ENCODE data around the gene S100A12.

Gene S100A12

GRCh38 chr1:153370146-153370545 lies 5.3 kb downstream of the S100A12 start:
- no peak overlapping the region for H3K4me2 ChIP-seq
- H3K27me3 ChIP-seq (ENCODE audit: insufficient read depth, low read depth): no peaks in the 10 kb centered on the region
- H3K4me1 ChIP-seq (ENCODE audit: low read depth, poor library complexity, severe bottlenecking): no peaks in the 10 kb centered on the region
- no peaks in the 10 kb centered on the region for H3K36me3 ChIP-seq (ENCODE audit: insufficient read depth)
- no peak overlapping the region for H2AFZ ChIP-seq (ENCODE audit: low read depth)
- H3K9ac ChIP-seq: no peak overlapping the region
- H3K4me3 ChIP-seq (IDR thresholded peaks at IDR 0.05; ENCODE audit: insufficient read depth, low read depth, low read length): no peak overlapping the region
- no peaks in the 10 kb centered on the region for H3K79me2 ChIP-seq (ENCODE audit: insufficient read depth, low read depth)
- no peaks in the 10 kb centered on the region for H4K20me1 ChIP-seq (ENCODE audit: insufficient read depth)
- H3K27ac ChIP-seq: no peak overlapping the region
- TF ChIP-seq CTCF (conservative IDR thresholded peaks at IDR 0.05; ENCODE audit: low read depth, low read length): no peak

- no peak for TF ChIP-seq CTCF (conservative IDR thresholded peaks at IDR 0.05; ENCODE audit: low read depth, low read length)
- no peak overlapping the region for H3K4me2 ChIP-seq
Measured at GRCh38 chr1:153368495-153368894, 6.9 kb downstream of the S100A12 start.

DNA sequence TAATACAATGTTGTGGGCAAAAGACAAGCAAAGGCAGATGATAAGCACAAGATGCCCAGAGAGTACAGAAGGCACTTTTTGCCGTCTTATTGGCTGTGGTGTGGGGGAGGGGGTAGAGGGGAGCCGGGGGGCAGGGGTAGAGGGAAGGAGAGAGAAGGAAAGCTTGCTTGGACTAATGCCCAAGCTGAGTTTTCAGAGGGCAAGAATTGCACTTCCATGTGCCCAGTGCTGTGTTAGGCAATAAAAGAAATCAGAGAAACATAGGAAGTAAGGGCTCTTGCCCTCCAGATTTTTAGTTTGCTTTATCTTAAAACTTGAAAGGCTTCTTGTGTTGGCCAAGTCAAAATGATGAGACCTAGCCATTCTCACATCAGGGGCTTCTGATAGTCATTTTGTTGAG lies 8.3 kb downstream of the S100A12 start:
- H3K27ac ChIP-seq: no peak overlapping the region
- H4K20me1 ChIP-seq (ENCODE audit: insufficient read depth): no peaks in the 10 kb centered on the region
- no peaks in the 10 kb centered on the region for H3K27me3 ChIP-seq (ENCODE audit: insufficient read depth, low read depth)
- H2AFZ ChIP-seq (ENCODE audit: low read depth): no peak overlapping the region
- H3K4me3 ChIP-seq (IDR thresholded peaks at IDR 0.05; ENCODE audit: insufficient read depth, low read depth, low read length): no peak overlapping the region
- no peaks in the 10 kb centered on the region for H3K79me2 ChIP-seq (ENCODE audit: insufficient read depth, low read depth)
- H3K9ac ChIP-seq: no peak overlapping the region
- no peak overlapping the region for H3K4me2 ChIP-seq
- H3K4me1 ChIP-seq (ENCODE audit: low read depth, poor library complexity, severe bottlenecking): no peaks in the 10 kb centered on the region
- no peaks in the 10 kb centered on the region for H3K36me3 ChIP-seq (ENCODE audit: insufficient read depth)
- TF ChIP-seq CTCF (conservative IDR thresholded peaks at IDR 0.05; ENCODE audit: low read depth, low read length): no peak

More at GRCh38 chr1:153368495-153368894, 6.9 kb downstream of the S100A12 start:
- no peak overlapping the region for H3K4me3 ChIP-seq (IDR thresholded peaks at IDR 0.05; ENCODE audit: insufficient read depth, low read depth, low read length)
- H3K27me3 ChIP-seq (ENCODE audit: insufficient read depth, low read depth): no peaks in the 10 kb centered on the region
- no peak overlapping the region for H3K27ac ChIP-seq
- H3K36me3 ChIP-seq (ENCODE audit: insufficient read depth): no peaks in the 10 kb centered on the region
- no peaks in the 10 kb centered on the region for H4K20me1 ChIP-seq (ENCODE audit: insufficient read depth)
- H2AFZ ChIP-seq (ENCODE audit: low read depth): no peak overlapping the region
- H3K4me1 ChIP-seq (ENCODE audit: low read depth, poor library complexity, severe bottlenecking): no peaks in the 10 kb centered on the region
- H3K9ac ChIP-seq: no peak overlapping the region
- no peaks in the 10 kb centered on the region for H3K79me2 ChIP-seq (ENCODE audit: insufficient read depth, low read depth)

DNA sequence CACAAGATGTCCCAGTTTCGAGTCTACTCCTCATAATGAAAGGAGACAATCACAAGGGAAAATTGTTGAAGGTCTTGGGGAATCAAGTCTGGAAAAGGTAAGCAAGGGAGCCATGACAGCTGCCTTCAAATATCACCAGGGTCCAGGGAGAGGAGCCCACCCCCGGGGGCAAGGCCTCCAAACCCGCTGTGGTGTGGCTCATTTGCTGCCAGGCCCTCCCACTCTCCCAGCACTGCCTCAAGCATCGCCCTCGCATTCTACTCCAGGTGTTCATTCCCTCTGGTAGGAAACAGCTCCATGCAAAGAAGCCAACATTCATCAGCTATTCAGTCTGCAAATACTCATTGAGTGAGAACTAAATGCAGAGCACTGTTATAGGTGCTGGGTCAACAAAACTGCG lies 9.2 kb downstream of the S100A12 start:
- no peak overlapping the region for H2AFZ ChIP-seq (ENCODE audit: low read depth)
- H3K4me3 ChIP-seq (IDR thresholded peaks at IDR 0.05; ENCODE audit: insufficient read depth, low read depth, low read length): no peak overlapping the region
- H3K4me2 ChIP-seq: no peak overlapping the region
- H3K27ac ChIP-seq: no peak overlapping the region
- no peaks in the 10 kb centered on the region for H4K20me1 ChIP-seq (ENCODE audit: insufficient read depth)
- H3K79me2 ChIP-seq (ENCODE audit: insufficient read depth, low read depth): no peaks in the 10 kb centered on the region
- TF ChIP-seq CTCF (conservative IDR thresholded peaks at IDR 0.05; ENCODE audit: low read depth, low read length): no peak
- no peak overlapping the region for H3K9ac ChIP-seq
- no peaks in the 10 kb centered on the region for H3K27me3 ChIP-seq (ENCODE audit: insufficient read depth, low read depth)
- no peaks in the 10 kb centered on the region for H3K4me1 ChIP-seq (ENCODE audit: low read depth, poor library complexity, severe bottlenecking)
- no peaks in the 10 kb centered on the region for H3K36me3 ChIP-seq (ENCODE audit: insufficient read depth)
